H9 (cell line): ENCODE measurements around the gene DCBLD1. TPM values are rescaled to one million over a fixed set of nuclear protein-coding genes. Genes with fewer than 3 reads are reported as not detected.

Experiments
- DNase-seq: peaks from one replicate; pipeline ENCODE4 v3.0.0-alpha.2; 2017
- H2AFZ ChIP-seq: one replicate; pipeline ENCODE4 v1.6.1; 2013; ENCODE audit warnings: mild to moderate bottlenecking, low read length, control low read depth, moderate library complexity
- H2AK5ac ChIP-seq: 2 replicates; pipeline ENCODE4 v1.6.1; 2013; ENCODE audit warnings: low read length, control low read depth, mixed read lengths; ENCODE audit not compliant: insufficient read length
- H2BK120ac ChIP-seq: one replicate; pipeline ENCODE4 v1.6.1; 2013; ENCODE audit warnings: low read depth, mild to moderate bottlenecking, low read length, control low read depth, inconsistent platforms; ENCODE audit not compliant: poor library complexity, severe bottlenecking
- H2BK12ac ChIP-seq: 2 replicates; pipeline ENCODE4 v1.6.1; 2013; ENCODE audit warnings: low read length, control low read depth, mixed read lengths, low read depth; ENCODE audit not compliant: insufficient read length
- H2BK15ac ChIP-seq: 2 replicates; pipeline ENCODE4 v1.6.1; 2013; ENCODE audit warnings: low read depth, low read length, control low read depth
- H2BK20ac ChIP-seq: one replicate; pipeline ENCODE4 v1.6.1; 2013; ENCODE audit warnings: low read depth, mild to moderate bottlenecking, low read length, control low read depth, inconsistent platforms; ENCODE audit not compliant: poor library complexity, severe bottlenecking
- H2BK5ac ChIP-seq: 2 replicates; pipeline ENCODE4 v1.6.1; 2013; ENCODE audit warnings: low read length, control low read depth, mixed read lengths; ENCODE audit not compliant: insufficient read length
- H3K14ac ChIP-seq: 2 replicates; pipeline ENCODE4 v1.6.1; 2013; ENCODE audit warnings: low read length, control low read depth; ENCODE audit not compliant: insufficient read depth
- H3K18ac ChIP-seq: 2 replicates; pipeline ENCODE4 v1.6.1; 2013; ENCODE audit warnings: low read depth, mild to moderate bottlenecking, mixed read lengths, low read length, control low read depth; ENCODE audit not compliant: insufficient read length
- H3K23ac ChIP-seq: 2 replicates; pipeline ENCODE4 v1.6.1; 2013; ENCODE audit warnings: low read length, control low read depth, mixed read lengths, low read depth; ENCODE audit not compliant: insufficient read length
- H3K23me2 ChIP-seq: 2 replicates; pipeline ENCODE4 v1.6.1; 2013; ENCODE audit warnings: low read depth, mild to moderate bottlenecking, mixed read lengths, low read length, control low read depth; ENCODE audit not compliant: insufficient read length, poor library complexity, severe bottlenecking
- H3K27ac ChIP-seq: 2 replicates; pipeline ENCODE4 v1.5.1; 2013; ENCODE audit warnings: low read length, control low read depth, mixed read lengths, low read depth; ENCODE audit not compliant: insufficient read length
- H3K27me3 ChIP-seq: 2 replicates; pipeline ENCODE4 v1.6.1; 2013; ENCODE audit warnings: low read length, control low read depth, inconsistent platforms; ENCODE audit not compliant: insufficient read depth
- H3K4ac ChIP-seq: 2 replicates; pipeline ENCODE4 v1.6.1; 2013; ENCODE audit warnings: low read depth, mild to moderate bottlenecking, control low read depth, inconsistent platforms, low read length, moderate library complexity
- H3K4me1 ChIP-seq: 2 replicates; pipeline ENCODE4 v1.6.1; 2013; ENCODE audit warnings: low read length, control low read depth, inconsistent platforms; ENCODE audit not compliant: insufficient read depth
- H3K4me2 ChIP-seq: 2 replicates; pipeline ENCODE4 v1.6.1; 2013; ENCODE audit warnings: low read length, control low read depth, mixed read lengths; ENCODE audit not compliant: insufficient read length, insufficient read depth
- H3K56ac ChIP-seq: 2 replicates; pipeline ENCODE4 v1.6.1; 2013; ENCODE audit warnings: low read depth, mild to moderate bottlenecking, mixed read lengths, low read length, control low read depth; ENCODE audit not compliant: insufficient read length
- H3K79me1 ChIP-seq: 2 replicates; pipeline ENCODE4 v1.6.1; 2013; ENCODE audit warnings: low read depth, mild to moderate bottlenecking, moderate library complexity, low read length, control low read depth, inconsistent platforms; ENCODE audit not compliant: insufficient read depth, poor library complexity, severe bottlenecking
- H3K79me2 ChIP-seq: 2 replicates; pipeline ENCODE4 v1.6.1; 2013; ENCODE audit warnings: low read length, control low read depth, inconsistent platforms; ENCODE audit not compliant: insufficient read depth
- H3K9ac ChIP-seq: 2 replicates; pipeline ENCODE4 v1.6.1; 2013; ENCODE audit warnings: low read length, control low read depth, mixed read lengths; ENCODE audit not compliant: insufficient read length; ENCODE audit errors: extremely low read depth
- H3K9me3 ChIP-seq: one replicate; pipeline ENCODE4 v1.6.1; 2013; ENCODE audit warnings: low read depth, low read length, inconsistent platforms; ENCODE audit not compliant: control insufficient read depth
- H3T11ph ChIP-seq: one replicate; pipeline ENCODE4 v1.6.1; 2013; ENCODE audit warnings: mild to moderate bottlenecking, low read length, control low read depth, inconsistent platforms
- H4K20me1 ChIP-seq: one replicate; pipeline ENCODE4 v1.6.1; 2013; ENCODE audit not compliant: control insufficient read depth, insufficient read length, insufficient read depth
- H4K5ac ChIP-seq: 2 replicates; pipeline ENCODE4 v1.6.1; 2013; ENCODE audit warnings: low read depth, mild to moderate bottlenecking, mixed read lengths, low read length, control low read depth; ENCODE audit not compliant: insufficient read length
- H4K8ac ChIP-seq: replicated peaks from 2 replicates; pipeline ENCODE4 v1.6.1; 2013; ENCODE audit warnings: low read length, control low read depth, mixed read lengths, low read depth; ENCODE audit not compliant: insufficient read length
- H4K91ac ChIP-seq: 2 replicates; pipeline ENCODE4 v1.6.1; 2013; ENCODE audit warnings: low read depth, mild to moderate bottlenecking, moderate library complexity, mixed read lengths, low read length, control low read depth; ENCODE audit not compliant: insufficient read length
- H3K27ac Mint-ChIP-seq, 3 experiments: 2 replicates in 2 of 3; 3 replicates in 1 of 3; pipeline ENCODE4 v1.8.0; 2020 to 2021; ENCODE audit warnings: mixed read lengths in 3 of 3, mild to moderate bottlenecking in 1 of 3, moderate library complexity in 1 of 3
- H3K27me3 Mint-ChIP-seq: 2 replicates; pipeline ENCODE4 v1.8.0; 2021; ENCODE audit warnings: low read depth, mild to moderate bottlenecking, moderate library complexity, mixed read lengths
- H3K36me3 Mint-ChIP-seq, 3 experiments: 2 replicates in 2 of 3; 3 replicates in 1 of 3; pipeline ENCODE4 v1.8.0; 2020 to 2021; ENCODE audit warnings: low read depth in 3 of 3, mixed read lengths in 3 of 3; ENCODE audit not compliant: insufficient read depth in 1 of 3
- H3K4me1 Mint-ChIP-seq, 2 experiments: 2 replicates each; pipeline ENCODE4 v1.8.0; 2020; ENCODE audit warnings: mixed read lengths in 2 of 2
- H3K4me3 Mint-ChIP-seq, 2 experiments: 2 replicates in 1 of 2; 3 replicates in 1 of 2; pipeline ENCODE4 v1.8.0; 2020 to 2021; ENCODE audit warnings: mild to moderate bottlenecking in 2 of 2, mixed read lengths in 2 of 2, moderate library complexity in 1 of 2
- H3K9me3 Mint-ChIP-seq, 2 experiments: 2 replicates in 1 of 2; 3 replicates in 1 of 2; pipeline ENCODE4 v1.8.0; 2020; ENCODE audit warnings: mild to moderate bottlenecking in 2 of 2, mixed read lengths in 2 of 2, moderate library complexity in 1 of 2
- WGBS: extraction: QIAGEN DNeasy Blood & Tissue Kit; methylation state at CpG from one replicate; pipeline ENCODE4 v1.1.7; 2013; ENCODE audit warnings: missing lambda C conversion rate, low lambda C conversion rate, mixed read lengths; ENCODE audit not compliant: insufficient read length; ENCODE audit errors: extremely low coverage; 5-methylcytosine and 5-hydroxymethylcytosine counted together
- total RNA-seq: library from RNA; stranded (reverse); gene quantifications from 2 replicates; pipeline ENCODE4 v1.2.1, GENCODE V29; 2021
- TF ChIP-seq, protein P1 (sequence below): fragments of 200-600 bp; sonication (generic); conservative IDR thresholded peaks from 3 replicates; pipeline ENCODE4 v1.8.0; 2021; ENCODE audit warnings: antibody characterized with exemption, mild to moderate bottlenecking

Gene DCBLD1
- total RNA-seq, 1 experiment from 2014 or later: 10.1 TPM

DNA sequence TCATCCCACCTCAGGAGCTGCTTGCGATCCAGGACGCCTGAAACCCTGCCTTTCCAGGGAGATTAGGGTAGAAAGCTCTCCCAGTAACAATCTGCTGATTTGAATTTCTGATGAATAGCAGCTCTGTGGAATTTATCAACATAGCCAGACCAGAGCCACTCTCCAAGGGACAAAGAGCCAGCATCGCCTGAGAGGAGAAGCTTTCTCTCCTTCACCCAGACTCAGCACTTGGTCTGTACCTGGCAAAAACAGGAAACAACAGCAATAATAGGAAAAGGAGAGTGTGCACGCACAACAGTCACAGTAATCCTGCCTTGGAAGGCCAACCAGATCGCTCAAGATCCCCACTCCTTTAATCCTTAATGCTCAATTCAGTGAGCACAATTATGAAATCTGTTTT lies 34.5 kb upstream of the DCBLD1 start:
- H4K8ac ChIP-seq: no peak overlapping the region
- no peak overlapping the region for H3T11ph ChIP-seq
- no peak overlapping the region for H3K23ac ChIP-seq
- no peaks in the 10 kb centered on the region for H3K79me1 ChIP-seq
- H2BK120ac ChIP-seq: no peak overlapping the region
- no peak overlapping the region for H3K4me2 ChIP-seq
- peaks cover 12 to 17% of the 10 kb centered on the region in 2 experiments for H3K4me1 Mint-ChIP-seq
- no peak overlapping the region for H3K9ac ChIP-seq
- no peak overlapping the region for H4K5ac ChIP-seq
- no peak overlapping the region for H3K27ac Mint-ChIP-seq
- H3K4ac ChIP-seq: no peak overlapping the region
- TF ChIP-seq, protein P1, sequence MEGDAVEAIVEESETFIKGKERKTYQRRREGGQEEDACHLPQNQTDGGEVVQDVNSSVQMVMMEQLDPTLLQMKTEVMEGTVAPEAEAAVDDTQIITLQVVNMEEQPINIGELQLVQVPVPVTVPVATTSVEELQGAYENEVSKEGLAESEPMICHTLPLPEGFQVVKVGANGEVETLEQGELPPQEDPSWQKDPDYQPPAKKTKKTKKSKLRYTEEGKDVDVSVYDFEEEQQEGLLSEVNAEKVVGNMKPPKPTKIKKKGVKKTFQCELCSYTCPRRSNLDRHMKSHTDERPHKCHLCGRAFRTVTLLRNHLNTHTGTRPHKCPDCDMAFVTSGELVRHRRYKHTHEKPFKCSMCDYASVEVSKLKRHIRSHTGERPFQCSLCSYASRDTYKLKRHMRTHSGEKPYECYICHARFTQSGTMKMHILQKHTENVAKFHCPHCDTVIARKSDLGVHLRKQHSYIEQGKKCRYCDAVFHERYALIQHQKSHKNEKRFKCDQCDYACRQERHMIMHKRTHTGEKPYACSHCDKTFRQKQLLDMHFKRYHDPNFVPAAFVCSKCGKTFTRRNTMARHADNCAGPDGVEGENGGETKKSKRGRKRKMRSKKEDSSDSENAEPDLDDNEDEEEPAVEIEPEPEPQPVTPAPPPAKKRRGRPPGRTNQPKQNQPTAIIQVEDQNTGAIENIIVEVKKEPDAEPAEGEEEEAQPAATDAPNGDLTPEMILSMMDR: no peak
- H2BK5ac ChIP-seq: no peak overlapping the region
- H3K79me2 ChIP-seq: no peaks in the 10 kb centered on the region
- no peak overlapping the region for H2BK12ac ChIP-seq
- no peak overlapping the region for H3K56ac ChIP-seq
- no peak overlapping the region for H3K4me3 Mint-ChIP-seq
- H4K91ac ChIP-seq: no peak overlapping the region
- no peaks in the 10 kb centered on the region for H3K9me3 Mint-ChIP-seq
- no peak overlapping the region for H3K18ac ChIP-seq
- no peaks in the 10 kb centered on the region for H3K9me3 ChIP-seq
- H2BK15ac ChIP-seq: no peak overlapping the region
- no peak overlapping the region for H2BK20ac ChIP-seq
- no peaks in the 10 kb centered on the region for H3K4me1 ChIP-seq
- H3K27me3 ChIP-seq: no peaks in the 10 kb centered on the region
- no peaks in the 10 kb centered on the region; the same call in 1 of the 2 replicates for H3K27me3 Mint-ChIP-seq
- H3K36me3 Mint-ChIP-seq: no peaks in the 10 kb centered on the region; a peak in 1 of 7 replicates
- no peak for DNase-seq
- WGBS: no CpG with 5 or more reads among the region's 5 CpGs
- no peak overlapping the region for H3K14ac ChIP-seq
- no peaks in the 10 kb centered on the region for H3K23me2 ChIP-seq
- H2AFZ ChIP-seq: peak overlapping the region; percentile 56
- H2AK5ac ChIP-seq: no peak overlapping the region
- no peaks in the 10 kb centered on the region for H4K20me1 ChIP-seq
- no peak overlapping the region for H3K27ac ChIP-seq
